Measurements from ENCODE around the gene ASTN2.

ASTN2 gene

GRCh38 chr9:117116084-117116483, 298.8 kb downstream of the ASTN2 start:
- DNase-seq (ENCODE audit: low spot score): no peak

- no peak for DNase-seq (ENCODE audit: low spot score)
Observed at GRCh38 chr9:117114768-117115167, 300.1 kb downstream of the ASTN2 start.

- no peak for DNase-seq (ENCODE audit: low spot score)
Observed at GRCh38 chr9:117104716-117105495, 310.0 kb downstream of the ASTN2 start.

GRCh38 chr9:117104206-117104605, 310.7 kb downstream of the ASTN2 start:
- DNase-seq (ENCODE audit: low spot score): no peak

GRCh38 chr9:117103438-117104110, 311.3 kb downstream of the ASTN2 start:
- DNase-seq (ENCODE audit: low spot score): peak; percentile 45

GRCh38 chr9:117101008-117101407, 313.8 kb downstream of the ASTN2 start:
- DNase-seq (ENCODE audit: low spot score): no peak

GRCh38 chr9:117098331-117098730, 316.5 kb downstream of the ASTN2 start:
- no peak for DNase-seq (ENCODE audit: low spot score)

- no peak for DNase-seq (ENCODE audit: low spot score)
Observed at GRCh38 chr9:117097761-117098160, 317.1 kb downstream of the ASTN2 start.

- no peak for DNase-seq (ENCODE audit: low spot score)
Observed at GRCh38 chr9:117096138-117096537, 318.7 kb downstream of the ASTN2 start.

- DNase-seq (ENCODE audit: low spot score): no peak
Observed at GRCh38 chr9:117095081-117095480, 319.8 kb downstream of the ASTN2 start.

GRCh38 chr9:117093891-117094844, 320.7 kb downstream of the ASTN2 start:
- DNase-seq (ENCODE audit: low spot score): no peak

GRCh38 chr9:117092582-117092981, 322.3 kb downstream of the ASTN2 start:
- no peak for DNase-seq (ENCODE audit: low spot score)

- no peak for DNase-seq (ENCODE audit: low spot score)
Observed at GRCh38 chr9:117091529-117091928, 323.3 kb downstream of the ASTN2 start.

GRCh38 chr9:117088786-117089185, 326.1 kb downstream of the ASTN2 start:
- no peak for DNase-seq (ENCODE audit: low spot score)

- no peak for DNase-seq (ENCODE audit: low spot score)
Observed at GRCh38 chr9:117088140-117088539, 326.7 kb downstream of the ASTN2 start.

- no peak for DNase-seq (ENCODE audit: low spot score)
Observed at GRCh38 chr9:117084221-117084620, 330.6 kb downstream of the ASTN2 start.

- DNase-seq (ENCODE audit: low spot score): no peak
Observed at GRCh38 chr9:117083559-117083958, 331.3 kb downstream of the ASTN2 start.

- no peak for DNase-seq (ENCODE audit: low spot score)
Observed at GRCh38 chr9:117081641-117082317, 333.1 kb downstream of the ASTN2 start.

GRCh38 chr9:117080765-117081390, 334.0 kb downstream of the ASTN2 start:
- no peak for DNase-seq (ENCODE audit: low spot score)

- no peak for DNase-seq (ENCODE audit: low spot score)
Observed at GRCh38 chr9:117076571-117077290, 338.1 kb downstream of the ASTN2 start.

GRCh38 chr9:117075636-117076035, 339.2 kb downstream of the ASTN2 start:
- no peak for DNase-seq (ENCODE audit: low spot score)
